H1 (cell line): ENCODE data around the gene CHSY1. TPM values are rescaled to one million over a fixed set of nuclear protein-coding genes. Genes with fewer than 3 reads are reported as not detected.

Experiments
- CTCF ChIA-PET: fragments of 300-600 bp; sonication (Branson Sonifier 250); formaldehyde crosslinking; loops from one replicate; lab custom pipeline; 2021; ENCODE audit not compliant: partially characterized antibody; lab: Charles Lee
- POLR2A ChIA-PET: fragments of 300-600 bp; sonication (Branson Sonifier 250); formaldehyde crosslinking; loops from one replicate; lab custom pipeline; 2021; ENCODE audit warnings: inconsistent platforms; ENCODE audit not compliant: partially characterized antibody; lab: Charles Lee
- DNase-seq, 2 experiments: peaks; one replicate each; pipeline versions ENCODE4 v3.0.0 to v3.0.0-alpha.2; 2010 to 2022; ENCODE audit warnings: low spot score in 2 of 2, low read depth in 1 of 2, mixed read lengths in 1 of 2
- FAIRE-seq: peaks from 2 replicates; lab custom pipeline; 2011; peaks lifted over from hg19 to GRCh38; lab: Jason Lieb, UNC
- H2AFZ ChIP-seq: 2 replicates; pipeline ENCODE4 v1.8.1; 2012; ENCODE audit warnings: low read length, inconsistent platforms
- H2AK5ac ChIP-seq: 2 replicates; pipeline ENCODE4 v1.6.1; 2013; ENCODE audit warnings: low read depth, low read length
- H2BK120ac ChIP-seq: replicated peaks from 2 replicates; pipeline ENCODE3; 2013; ENCODE audit warnings: low read depth, low read length, inconsistent platforms
- H2BK12ac ChIP-seq: 2 replicates; pipeline ENCODE4 v1.6.1; 2013; ENCODE audit warnings: low read depth, low read length
- H2BK15ac ChIP-seq: 2 replicates; pipeline ENCODE4 v1.6.1; 2013; ENCODE audit warnings: low read length
- H2BK20ac ChIP-seq: 2 replicates; pipeline ENCODE4 v1.6.1; 2013; ENCODE audit warnings: low read length
- H2BK5ac ChIP-seq: 2 replicates; pipeline ENCODE4 v1.6.1; 2013; ENCODE audit warnings: low read depth, low read length
- H3K14ac ChIP-seq: 2 replicates; pipeline ENCODE4 v1.6.1; 2013; ENCODE audit warnings: inconsistent platforms; ENCODE audit not compliant: insufficient read length
- H3K18ac ChIP-seq: 2 replicates; pipeline ENCODE4 v1.6.1; 2013; ENCODE audit warnings: low read length; ENCODE audit errors: extremely low read depth
- H3K23ac ChIP-seq: 2 replicates; pipeline ENCODE4 v1.6.1; 2013; ENCODE audit warnings: inconsistent platforms; ENCODE audit not compliant: insufficient read length
- H3K23me2 ChIP-seq: 2 replicates; pipeline ENCODE4 v1.6.1; 2013; ENCODE audit warnings: low read depth, low read length
- H3K27ac ChIP-seq: 2 replicates; pipeline ENCODE4 v1.6.1; 2011; ENCODE audit warnings: low read depth, low read length, inconsistent platforms
- H3K27me3 ChIP-seq, 4 experiments: replicated peaks in 1 of 4; 1 replicate in 1 of 4; 2 replicates in 3 of 4; pipeline versions ENCODE4 v1.6.1 to v1.8.1; 2011 to 2013; ENCODE audit warnings: low read length in 3 of 4, mild to moderate bottlenecking in 3 of 4, inconsistent platforms in 2 of 4, mixed read lengths in 2 of 4, moderate library complexity in 1 of 4; ENCODE audit not compliant: control insufficient read depth in 3 of 4, insufficient read depth in 3 of 4; ENCODE audit errors: extremely low read depth in 1 of 4
- H3K36me3 ChIP-seq, 4 experiments: 2 replicates each; pipeline versions ENCODE4 v1.6.1 to v1.8.1; 2011 to 2013; ENCODE audit warnings: mild to moderate bottlenecking in 4 of 4, low read length in 3 of 4, moderate library complexity in 2 of 4, control low read depth in 1 of 4, inconsistent platforms in 1 of 4; ENCODE audit not compliant: insufficient read depth in 4 of 4, control insufficient read depth in 2 of 4
- H3K4ac ChIP-seq: replicated peaks from 2 replicates; pipeline ENCODE3; 2013; ENCODE audit warnings: low read length, low read depth, mixed read lengths, inconsistent platforms; ENCODE audit not compliant: insufficient read length
- H3K4me1 ChIP-seq, 4 experiments: replicated peaks in 1 of 4; 1 replicate in 1 of 4; 2 replicates in 3 of 4; pipeline versions ENCODE4 v1.6.1 to v1.8.1; 2011 to 2013; ENCODE audit warnings: low read length in 3 of 4, inconsistent platforms in 2 of 4, mixed read lengths in 1 of 4; ENCODE audit not compliant: insufficient read depth in 4 of 4, control insufficient read depth in 3 of 4
- H3K4me2 ChIP-seq, 2 experiments: 2 replicates each; pipeline versions ENCODE4 v1.6.1 to v1.8.1; 2011 to 2013; ENCODE audit warnings: low read depth in 2 of 2, low read length in 2 of 2, control low read depth in 1 of 2, inconsistent platforms in 1 of 2, mild to moderate bottlenecking in 1 of 2; ENCODE audit not compliant: insufficient read depth in 1 of 2
- H3K4me3 ChIP-seq, 4 experiments: fragments of 200-600, 300-600 bp in 1 of 4; sonication (generic), shearing (Covaris generic), sonication (Bioruptor Twin) in 1 of 4; 2 replicates each; pipeline versions ENCODE4 v1.5.1 to v1.8.1; 2011 to 2016; ENCODE audit warnings: low read length in 4 of 4, low read depth in 3 of 4, control low read depth in 2 of 4, inconsistent platforms in 2 of 4, mild to moderate bottlenecking in 2 of 4, mixed read lengths in 1 of 4, moderate library complexity in 1 of 4; ENCODE audit not compliant: insufficient read depth in 2 of 4; ENCODE audit errors: extremely low read depth in 1 of 4
- H3K56ac ChIP-seq: replicated peaks from 2 replicates; pipeline ENCODE3; 2013; ENCODE audit warnings: low read depth, mild to moderate bottlenecking, mixed read lengths, low read length, inconsistent platforms; ENCODE audit not compliant: insufficient read length
- H3K79me1 ChIP-seq: 2 replicates; pipeline ENCODE4 v1.6.1; 2013; ENCODE audit warnings: low read depth, low read length, control low read depth
- H3K79me2 ChIP-seq, 2 experiments: 2 replicates each; pipeline versions ENCODE4 v1.6.1 to v1.8.1; 2012 to 2013; ENCODE audit warnings: low read length in 2 of 2, mild to moderate bottlenecking in 2 of 2, inconsistent platforms in 1 of 2; ENCODE audit not compliant: insufficient read depth in 2 of 2, control insufficient read depth in 1 of 2
- H3K9ac ChIP-seq, 4 experiments: replicated peaks in 1 of 4; 1 replicate in 1 of 4; 2 replicates in 3 of 4; pipeline versions ENCODE4 v1.6.1 to v1.8.1; 2011 to 2013; ENCODE audit warnings: low read depth in 3 of 4, low read length in 3 of 4, control low read depth in 2 of 4, mild to moderate bottlenecking in 2 of 4, moderate library complexity in 2 of 4, inconsistent platforms in 1 of 4; ENCODE audit errors: extremely low read depth in 1 of 4
- H3K9me3 ChIP-seq, 2 experiments: 2 replicates each; pipeline versions ENCODE4 v1.6.1 to v1.8.1; 2012 to 2013; ENCODE audit warnings: mild to moderate bottlenecking in 2 of 2, moderate library complexity in 2 of 2, control low read depth in 1 of 2, inconsistent platforms in 1 of 2, low read depth in 1 of 2, low read length in 1 of 2, mixed read lengths in 1 of 2; ENCODE audit not compliant: insufficient read depth in 2 of 2
- H4K20me1 ChIP-seq, 2 experiments: replicated peaks in 1 of 2; 2 replicates each; pipeline versions ENCODE3 to v1.8.1; 2011 to 2013; ENCODE audit warnings: inconsistent platforms in 2 of 2, low read length in 2 of 2, mild to moderate bottlenecking in 1 of 2; ENCODE audit not compliant: insufficient read depth in 2 of 2, control insufficient read depth in 1 of 2
- H4K5ac ChIP-seq: 2 replicates; pipeline ENCODE4 v1.6.1; 2013; ENCODE audit warnings: low read length, low read depth, mixed read lengths, inconsistent platforms; ENCODE audit not compliant: insufficient read length
- H4K8ac ChIP-seq: 2 replicates; pipeline ENCODE4 v1.8.0; 2013; ENCODE audit warnings: mild to moderate bottlenecking, moderate library complexity, low read length, inconsistent platforms; ENCODE audit not compliant: insufficient read depth; ENCODE audit errors: extremely low read depth
- H4K91ac ChIP-seq: replicated peaks from 2 replicates; pipeline ENCODE3; 2013; ENCODE audit warnings: low read length, mixed read lengths, inconsistent platforms; ENCODE audit not compliant: insufficient read length
- BCL11A ChIP-seq, 2 experiments: IDR thresholded peaks; one replicate each; pipeline ENCODE4 v1.6.1; 2011; ENCODE audit warnings: low read depth in 2 of 2, low read length in 2 of 2, mild to moderate bottlenecking in 2 of 2
- CEBPB ChIP-seq: IDR thresholded peaks from 2 replicates; pipeline ENCODE4 v1.6.1; 2012; ENCODE audit warnings: low read depth, low read length
- EGR1 ChIP-seq: IDR thresholded peaks from 2 replicates; pipeline ENCODE4 v1.6.1; 2011; ENCODE audit warnings: low read depth, low read length, borderline replicate concordance
- KDM4A ChIP-seq: IDR thresholded peaks from one replicate; pipeline ENCODE4 v1.7.1; 2012; ENCODE audit warnings: low read depth, mild to moderate bottlenecking, moderate library complexity, low read length, inconsistent platforms; ENCODE audit not compliant: severe bottlenecking
- MAFK ChIP-seq: IDR thresholded peaks from 2 replicates; pipeline ENCODE4 v1.6.1; 2012; ENCODE audit warnings: low read depth, mild to moderate bottlenecking, improper control_type of control experiment, low read length
- RXRA ChIP-seq: IDR thresholded peaks from 2 replicates; pipeline ENCODE4 v1.6.1; 2011; ENCODE audit warnings: low read depth, mild to moderate bottlenecking, low read length, moderate library complexity; ENCODE audit not compliant: insufficient read depth
- SP1 ChIP-seq: IDR thresholded peaks from 2 replicates; pipeline ENCODE4 v1.6.1; 2011; ENCODE audit warnings: low read depth, low read length
- SP4 ChIP-seq: IDR thresholded peaks from 2 replicates; pipeline ENCODE4 v1.6.1; 2012; ENCODE audit warnings: low read length, inconsistent platforms
- TAF1 ChIP-seq: IDR thresholded peaks from 2 replicates; pipeline ENCODE4 v1.6.1; 2011; ENCODE audit warnings: mild to moderate bottlenecking, low read depth, low read length
- TBP ChIP-seq: IDR thresholded peaks from 2 replicates; pipeline ENCODE4 v1.6.1; 2011; ENCODE audit warnings: low read depth, low read length, improper control_type of control experiment
- YY1 ChIP-seq: IDR thresholded peaks from 2 replicates; pipeline ENCODE4 v1.6.1; 2011; ENCODE audit warnings: low read depth, mild to moderate bottlenecking, low read length
- polyA plus RNA-seq, 7 experiments: library from polyadenylated mRNA; depleted of rRNA in 3 of 7; stranded (reverse) in 5 of 7; unstranded in 2 of 7; fragments of >200 nt in 5 of 7; fragments of 200-250 nt in 2 of 7; gene quantifications; 1 replicate in 5 of 7; 2 replicates in 1 of 7; 4 replicates in 1 of 7; pipeline versions ENCODE4 v1.2.1 to v1.2.3, GENCODE V29; 2011 to 2013; ENCODE audit warnings: missing spikeins in 2 of 7, mixed read lengths in 2 of 7
- total RNA-seq: library from RNA; stranded (reverse); fragmentation: NEBNext Ultra II Directional; extraction: Animal tissue kit (Norgen Biotek cat#: 25700); gene quantifications from 2 replicates; pipeline ENCODE4 v1.2.1, GENCODE V29; 2021
- TF ChIP-seq, protein P1 (sequence below), 3 experiments: IDR thresholded peaks; 1 replicate in 2 of 3; 2 replicates in 1 of 3; pipeline versions ENCODE4 v1.5.1 to v1.6.1; 2011; ENCODE audit warnings: low read length in 3 of 3, mild to moderate bottlenecking in 3 of 3, inconsistent platforms in 2 of 3, low read depth in 1 of 3, moderate library complexity in 1 of 3; ENCODE audit not compliant: insufficient read depth in 1 of 3; ENCODE audit errors: control extremely low read depth in 1 of 3

The CHSY1 gene
- total and polyA plus RNA-seq, 2 of the 8 experiments (the other 6 are each of a cell fraction or from before 2014, with no cell fraction given): 24.9 to 60.7 TPM

DNA sequence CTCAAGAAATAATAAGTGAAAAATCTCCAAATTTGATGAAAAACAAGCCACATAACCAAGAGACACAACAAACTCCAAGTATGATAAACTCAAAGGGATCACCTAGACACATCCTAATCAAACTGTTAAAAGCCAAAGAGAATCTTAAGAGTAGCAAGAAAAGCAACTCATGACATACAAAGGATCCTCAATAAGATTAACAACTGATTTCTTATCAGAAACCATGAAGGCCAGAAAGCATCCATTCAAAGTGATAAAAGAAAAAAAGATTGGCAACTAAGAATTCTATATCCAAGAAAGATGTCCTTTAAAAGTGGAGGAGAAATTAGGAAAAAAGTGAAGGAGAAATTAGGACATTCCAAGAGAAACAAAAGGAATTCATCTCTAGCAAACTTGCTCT lies 23.5 kb downstream of the CHSY1 start:
- no peak overlapping the region for H4K8ac ChIP-seq
- H3K4me3 ChIP-seq: no peak overlapping the region
- no peak overlapping the region for H3K56ac ChIP-seq
- no peak overlapping the region for H3K18ac ChIP-seq
- ChIA-PET CTCF (no interaction called here), POLR2A (no interaction called here)
- H2BK5ac ChIP-seq: no peak overlapping the region
- no peak overlapping the region for H4K5ac ChIP-seq
- FAIRE-seq (no peak), DNase-seq (no peak)
- no peak overlapping the region for H2BK15ac ChIP-seq
- H3K14ac ChIP-seq: no peak overlapping the region
- H3K79me2 ChIP-seq: peaks cover 20 to 100% of the 10 kb centered on the region in 2 experiments
- H3K4me2 ChIP-seq: no peak overlapping the region
- H2BK20ac ChIP-seq: no peak overlapping the region
- H2AK5ac ChIP-seq: no peak overlapping the region
- no peak overlapping the region for H3K9ac ChIP-seq
- peaks cover 0 to 6% (median 2%) of the 10 kb centered on the region in 4 experiments; a peak in 1 of 8 replicates for H3K36me3 ChIP-seq
- no peaks in the 10 kb centered on the region for H3K9me3 ChIP-seq
- no peak for TF ChIP-seq SP1
- TF ChIP-seq BCL11A (IDR thresholded peaks at IDR 0.05; ENCODE audit: low read depth in 2 of 2, low read length in 2 of 2): no peak
- TF ChIP-seq TBP: no peak
- TF ChIP-seq, protein P1, sequence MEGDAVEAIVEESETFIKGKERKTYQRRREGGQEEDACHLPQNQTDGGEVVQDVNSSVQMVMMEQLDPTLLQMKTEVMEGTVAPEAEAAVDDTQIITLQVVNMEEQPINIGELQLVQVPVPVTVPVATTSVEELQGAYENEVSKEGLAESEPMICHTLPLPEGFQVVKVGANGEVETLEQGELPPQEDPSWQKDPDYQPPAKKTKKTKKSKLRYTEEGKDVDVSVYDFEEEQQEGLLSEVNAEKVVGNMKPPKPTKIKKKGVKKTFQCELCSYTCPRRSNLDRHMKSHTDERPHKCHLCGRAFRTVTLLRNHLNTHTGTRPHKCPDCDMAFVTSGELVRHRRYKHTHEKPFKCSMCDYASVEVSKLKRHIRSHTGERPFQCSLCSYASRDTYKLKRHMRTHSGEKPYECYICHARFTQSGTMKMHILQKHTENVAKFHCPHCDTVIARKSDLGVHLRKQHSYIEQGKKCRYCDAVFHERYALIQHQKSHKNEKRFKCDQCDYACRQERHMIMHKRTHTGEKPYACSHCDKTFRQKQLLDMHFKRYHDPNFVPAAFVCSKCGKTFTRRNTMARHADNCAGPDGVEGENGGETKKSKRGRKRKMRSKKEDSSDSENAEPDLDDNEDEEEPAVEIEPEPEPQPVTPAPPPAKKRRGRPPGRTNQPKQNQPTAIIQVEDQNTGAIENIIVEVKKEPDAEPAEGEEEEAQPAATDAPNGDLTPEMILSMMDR (IDR thresholded peaks at IDR 0.05; ENCODE audit: control extremely low read depth in 1 of 3, insufficient read depth in 1 of 3, low read depth in 1 of 3, low read length in 3 of 3): no peak
- TF ChIP-seq TAF1: no peak
- no peak for TF ChIP-seq RXRA
- no peak for TF ChIP-seq CEBPB
- no peak for TF ChIP-seq KDM4A
- TF ChIP-seq SP4: no peak
- no peak for TF ChIP-seq EGR1
- no peak for TF ChIP-seq YY1
- TF ChIP-seq MAFK: no peak
- H3K23ac ChIP-seq: no peak overlapping the region
- no peak overlapping the region for H3K27ac ChIP-seq
- H3K79me1 ChIP-seq: peaks cover 23% of the 10 kb centered on the region
- no peak overlapping the region for H2BK12ac ChIP-seq
- no peaks in the 10 kb centered on the region for H3K23me2 ChIP-seq
- no peak overlapping the region for H4K91ac ChIP-seq
- peaks cover 15 to 25% of the 10 kb centered on the region in 2 experiments for H4K20me1 ChIP-seq
- no peak overlapping the region for H3K4ac ChIP-seq
- H3K27me3 ChIP-seq: no peaks in the 10 kb centered on the region
- no peak overlapping the region for H2BK120ac ChIP-seq
- peaks cover 0 to 4% (median under 1%) of the 10 kb centered on the region in 4 experiments; a peak in 2 of 7 replicates for H3K4me1 ChIP-seq
- no peak overlapping the region for H2AFZ ChIP-seq
